ACC112 (cell line): ENCODE measurements around the gene MAPK13.

Experiments
- H2AFZ ChIP-seq: fragments of 200-600 bp; sonication (generic); one replicate; pipeline ENCODE4 v1.6.0; 2017; ENCODE audit warnings: antibody characterized with exemption, low read length; ENCODE audit not compliant: unreplicated experiment
- H3K27ac ChIP-seq: fragments of 200-600 bp; sonication (generic); 2 replicates; pipeline ENCODE4 v1.5.1; 2014; ENCODE audit warnings: low read depth, mild to moderate bottlenecking, antibody characterized with exemption, low read length, moderate library complexity
- H3K27me3 ChIP-seq: fragments of 200-600 bp; sonication (generic); 2 replicates; pipeline ENCODE4 v1.6.1; 2014; ENCODE audit warnings: mild to moderate bottlenecking, antibody characterized with exemption, low read length, moderate library complexity, mixed read lengths; ENCODE audit not compliant: insufficient read depth
- H3K36me3 ChIP-seq: fragments of 200-600 bp; sonication (generic); 2 replicates; pipeline ENCODE4 v1.6.1; 2016; ENCODE audit warnings: mild to moderate bottlenecking, antibody characterized with exemption, low read length, moderate library complexity, mixed read lengths; ENCODE audit not compliant: insufficient read depth
- H3K4me1 ChIP-seq: fragments of 200-600 bp; sonication (generic); one replicate; pipeline ENCODE4 v1.6.1; 2016; ENCODE audit warnings: low read length, mixed read lengths; ENCODE audit not compliant: insufficient read depth, unreplicated experiment, control insufficient read depth
- H3K4me3 ChIP-seq: fragments of 200-600 bp; sonication (generic); 2 replicates; pipeline ENCODE4 v1.5.1; 2014; ENCODE audit warnings: mild to moderate bottlenecking, low read depth, low read length
- H3K79me2 ChIP-seq: fragments of 200-600 bp; sonication (generic); one replicate; pipeline ENCODE4 v1.6.0; 2016; ENCODE audit warnings: low read length; ENCODE audit not compliant: control insufficient read depth, unreplicated experiment, insufficient read depth

MAPK13 gene

GRCh38 chr6:36136551-36136950, 6.2 kb downstream of the MAPK13 start:
- Histone ChIP-seq H3K4me1 (peaks cover 20% of the 10 kb centered on the region), H2AFZ (no peak overlapping the region), H3K36me3 (peaks cover 6% of the 10 kb centered on the region; the same call in 1 of the 2 replicates), H3K27me3 (no peaks in the 10 kb centered on the region), H3K27ac (no peak overlapping the region), H3K79me2 (peaks cover 4% of the 10 kb centered on the region), H3K4me3 (no peak overlapping the region)

GRCh38 chr6:36138667-36139066, 8.4 kb downstream of the MAPK13 start:
- Histone ChIP-seq H3K27me3 (no peaks in the 10 kb centered on the region), H3K27ac (no peak overlapping the region), H2AFZ (no peak overlapping the region), H3K79me2 (no peaks in the 10 kb centered on the region), H3K4me3 (no peak overlapping the region), H3K4me1 (no peaks in the 10 kb centered on the region), H3K36me3 (peaks cover 6% of the 10 kb centered on the region; the same call in 1 of the 2 replicates)

DNA sequence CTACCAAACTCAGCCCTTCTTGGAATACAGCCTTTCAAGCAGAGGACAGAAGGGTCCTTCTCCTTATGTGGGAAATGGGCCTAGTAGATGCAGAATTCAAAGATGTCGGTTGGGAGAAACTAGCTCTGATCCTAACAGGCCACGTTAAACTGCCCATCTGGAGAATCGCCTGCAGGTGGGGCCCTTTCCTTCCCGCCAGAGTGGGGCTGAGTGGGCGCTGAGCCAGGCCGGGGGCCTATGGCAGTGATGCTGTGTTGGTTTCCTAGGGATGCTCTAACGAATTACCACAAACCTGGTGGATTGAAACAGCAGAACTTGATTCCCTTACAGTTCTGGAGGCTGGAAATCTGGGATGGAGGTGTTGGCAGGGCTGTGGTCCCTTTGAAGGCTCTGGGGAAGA, 9.1 kb downstream of the MAPK13 start:
- Histone ChIP-seq H3K36me3 (peaks cover 6% of the 10 kb centered on the region; the same call in 1 of the 2 replicates), H3K4me3 (no peak overlapping the region), H3K79me2 (no peaks in the 10 kb centered on the region), H3K27me3 (no peaks in the 10 kb centered on the region), H2AFZ (no peak overlapping the region), H3K4me1 (no peaks in the 10 kb centered on the region), H3K27ac (no peak overlapping the region)

- Histone ChIP-seq H3K27me3 (no peaks in the 10 kb centered on the region), H3K4me1 (no peaks in the 10 kb centered on the region), H3K4me3 (no peak overlapping the region), H3K79me2 (no peaks in the 10 kb centered on the region), H3K27ac (no peak overlapping the region), H3K36me3 (peaks cover 6% of the 10 kb centered on the region; the same call in 1 of the 2 replicates), H2AFZ (no peak overlapping the region)
These were observed 9.8 kb downstream of the MAPK13 start for GRCh38 chr6:36139991-36140710.

GRCh38 chr6:36141091-36141490, 10.8 kb downstream of the MAPK13 start:
- no peak overlapping the region for H3K4me3 ChIP-seq
- no peak overlapping the region for H3K27ac ChIP-seq
- peaks cover 6% of the 10 kb centered on the region; the same call in 1 of the 2 replicates for H3K36me3 ChIP-seq
- H3K79me2 ChIP-seq, result no peaks in the 10 kb centered on the region
- no peaks in the 10 kb centered on the region for H3K27me3 ChIP-seq
- H3K4me1 ChIP-seq, result no peaks in the 10 kb centered on the region
- H2AFZ ChIP-seq, result no peak overlapping the region

DNA sequence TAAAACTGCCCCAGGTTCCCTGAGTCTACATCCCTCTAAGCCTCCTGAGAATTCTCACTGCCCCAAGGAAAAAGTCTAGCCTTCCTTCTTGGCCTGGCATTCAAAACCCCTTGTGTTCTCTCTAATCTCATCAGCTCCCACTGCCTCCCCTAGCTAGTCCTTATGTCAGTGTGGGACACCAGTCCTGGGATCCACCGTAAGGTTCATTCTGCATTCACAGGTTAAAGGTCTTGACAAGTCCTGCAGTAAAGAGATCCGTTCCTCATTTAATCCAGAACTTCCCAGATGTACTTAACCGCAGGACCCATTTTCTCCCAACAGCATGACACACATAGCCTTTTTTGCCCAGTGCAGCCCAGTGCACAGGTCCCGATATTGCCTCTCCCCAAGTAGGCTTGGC, 11.6 kb downstream of the MAPK13 start:
- no peak overlapping the region for H3K27ac ChIP-seq
- no peaks in the 10 kb centered on the region for H3K27me3 ChIP-seq
- no peaks in the 10 kb centered on the region for H3K79me2 ChIP-seq
- no peak overlapping the region for H2AFZ ChIP-seq
- no peaks in the 10 kb centered on the region for H3K4me1 ChIP-seq
- H3K4me3 ChIP-seq, result no peak overlapping the region
- peaks cover 6% of the 10 kb centered on the region; the same call in 1 of the 2 replicates for H3K36me3 ChIP-seq

- Histone ChIP-seq H3K27ac (no peak overlapping the region), H3K36me3 (peaks cover 6% of the 10 kb centered on the region; the same call in 1 of the 2 replicates), H2AFZ (no peak overlapping the region), H3K27me3 (no peaks in the 10 kb centered on the region), H3K79me2 (no peaks in the 10 kb centered on the region), H3K4me1 (no peaks in the 10 kb centered on the region), H3K4me3 (no peak overlapping the region)
These were observed 12.9 kb downstream of the MAPK13 start for GRCh38 chr6:36142971-36143838.

DNA sequence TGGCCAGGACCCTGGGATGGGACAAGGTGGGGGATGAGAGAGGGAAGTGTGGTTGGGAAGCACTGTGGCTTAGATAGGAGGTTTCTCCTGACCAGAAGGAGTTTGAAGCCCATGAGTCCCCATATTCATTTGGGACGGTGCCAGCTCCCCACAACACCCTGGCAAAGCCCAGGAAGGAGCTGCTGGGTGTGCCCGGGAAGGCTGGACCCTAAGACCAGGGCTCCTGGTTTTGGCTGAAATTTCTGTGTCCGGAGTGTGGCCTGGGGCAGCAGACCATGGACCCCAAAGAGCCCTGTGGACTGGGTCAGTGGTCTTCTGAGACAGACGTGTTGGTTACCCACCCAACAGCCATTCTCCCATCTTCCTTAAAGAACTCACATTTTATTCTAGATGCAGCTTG, 15.2 kb downstream of the MAPK13 start:
- H3K4me1 ChIP-seq, result no peaks in the 10 kb centered on the region
- H3K4me3 ChIP-seq, result no peak overlapping the region
- H3K36me3 ChIP-seq, result no peaks in the 10 kb centered on the region
- no peak overlapping the region for H3K27ac ChIP-seq
- H3K79me2 ChIP-seq, result no peaks in the 10 kb centered on the region
- no peaks in the 10 kb centered on the region for H3K27me3 ChIP-seq
- no peak overlapping the region for H2AFZ ChIP-seq

- H3K27me3 ChIP-seq, result no peaks in the 10 kb centered on the region
- no peaks in the 10 kb centered on the region for H3K4me1 ChIP-seq
- no peaks in the 10 kb centered on the region for H3K36me3 ChIP-seq
- H3K4me3 ChIP-seq, result no peak overlapping the region
- H3K27ac ChIP-seq, result no peak overlapping the region
- H2AFZ ChIP-seq, result no peak overlapping the region
- no peaks in the 10 kb centered on the region for H3K79me2 ChIP-seq
These were observed 17.0 kb downstream of the MAPK13 start for GRCh38 chr6:36147294-36147693.

GRCh38 chr6:36149476-36149875, 19.2 kb downstream of the MAPK13 start:
- no peaks in the 10 kb centered on the region for H3K4me1 ChIP-seq
- no peaks in the 10 kb centered on the region for H3K36me3 ChIP-seq
- H3K4me3 ChIP-seq, result no peak overlapping the region
- H2AFZ ChIP-seq, result no peak overlapping the region
- H3K27ac ChIP-seq, result no peak overlapping the region
- H3K27me3 ChIP-seq, result no peaks in the 10 kb centered on the region
- H3K79me2 ChIP-seq, result no peaks in the 10 kb centered on the region
